GM21737 (cell line): ENCODE data around the gene NDUFA5.
A peak's percentile ranks its signal among the peaks of the same experiment; 100 is the strongest.
"Not testable (repeated sequence)": the region's sequence is repeated elsewhere in the genome, so short reads cannot be mapped to it uniquely, and the experiment has no call there.

ENCODE experiments used
- ATAC-seq: cut with Tn5 transposase; IDR thresholded peaks from one replicate; pipeline ENCODE4 v1.9.1; 2021; ENCODE audit warnings: mild to moderate bottlenecking, moderate library complexity; ENCODE audit not compliant: unreplicated experiment

The NDUFA5 gene

GRCh38 chr7:123558289-123558874 lies 764 bp upstream of the NDUFA5 start:
- no peak for ATAC-seq

GRCh38 chr7:123557016-123557397 lies 611 bp downstream of the NDUFA5 start:
- peak; percentile 2 for ATAC-seq

- no peak for ATAC-seq
Observed at GRCh38 chr7:123555484-123555883, 2.1 kb downstream of the NDUFA5 start.

GRCh38 chr7:123553159-123553558 lies 4.5 kb downstream of the NDUFA5 start:
- ATAC-seq: no peak

- no peak for ATAC-seq
Observed at GRCh38 chr7:123552641-123553040, 5.0 kb downstream of the NDUFA5 start.

GRCh38 chr7:123552134-123552533 lies 5.5 kb downstream of the NDUFA5 start:
- not testable (repeated sequence) for ATAC-seq

- no peak for ATAC-seq
Observed at GRCh38 chr7:123548406-123548805, 9.2 kb downstream of the NDUFA5 start.

GRCh38 chr7:123539871-123540270 lies 17.7 kb downstream of the NDUFA5 start:
- no peak for ATAC-seq

- no peak for ATAC-seq
Observed at GRCh38 chr7:123538897-123539296, 18.7 kb downstream of the NDUFA5 start.

- ATAC-seq: no peak
Observed at GRCh38 chr7:123538189-123538714, 19.4 kb downstream of the NDUFA5 start.

- ATAC-seq: no peak
Observed at GRCh38 chr7:123537026-123537642, 20.5 kb downstream of the NDUFA5 start.

- no peak for ATAC-seq
Observed at GRCh38 chr7:123535517-123535916, 22.1 kb downstream of the NDUFA5 start.

- peak; percentile 80 for ATAC-seq
Observed at GRCh38 chr7:123534383-123535260, 23.0 kb downstream of the NDUFA5 start, which contains the start of gene IQUB. Gene IQUB (minus strand): TSS chr7:123534595. CDS start chr7:123512340, 22,255 bp downstream.

GRCh38 chr7:123533929-123534382 lies 23.7 kb downstream of the NDUFA5 start:
- no peak for ATAC-seq

GRCh38 chr7:123533553-123533917 lies 24.1 kb downstream of the NDUFA5 start:
- no peak for ATAC-seq

GRCh38 chr7:123532788-123533552 lies 24.6 kb downstream of the NDUFA5 start:
- peak; percentile 36 for ATAC-seq

GRCh38 chr7:123532343-123532742 lies 25.3 kb downstream of the NDUFA5 start:
- ATAC-seq: not testable (repeated sequence)

- ATAC-seq: not testable (repeated sequence)
Observed at GRCh38 chr7:123530035-123530591, 27.5 kb downstream of the NDUFA5 start.

GRCh38 chr7:123528265-123528664 lies 29.4 kb downstream of the NDUFA5 start:
- no peak for ATAC-seq

GRCh38 chr7:123527712-123528225 lies 29.8 kb downstream of the NDUFA5 start:
- not testable (repeated sequence) for ATAC-seq
